ENCODE measurements around the gene VWC2L. TPM values are rescaled to one million over a fixed set of nuclear protein-coding genes. Genes with fewer than 3 reads are reported as not detected.
A peak's percentile ranks its signal among the peaks of the same experiment; 100 is the strongest.

Gene VWC2L
- total RNA-seq, 1 experiment from 2014 or later = not detected

GRCh38 chr2:214465363-214466146 lies 54.7 kb downstream of the VWC2L start:
- DNase-seq (ENCODE audit: low read depth) = peak; percentile 76

DNA sequence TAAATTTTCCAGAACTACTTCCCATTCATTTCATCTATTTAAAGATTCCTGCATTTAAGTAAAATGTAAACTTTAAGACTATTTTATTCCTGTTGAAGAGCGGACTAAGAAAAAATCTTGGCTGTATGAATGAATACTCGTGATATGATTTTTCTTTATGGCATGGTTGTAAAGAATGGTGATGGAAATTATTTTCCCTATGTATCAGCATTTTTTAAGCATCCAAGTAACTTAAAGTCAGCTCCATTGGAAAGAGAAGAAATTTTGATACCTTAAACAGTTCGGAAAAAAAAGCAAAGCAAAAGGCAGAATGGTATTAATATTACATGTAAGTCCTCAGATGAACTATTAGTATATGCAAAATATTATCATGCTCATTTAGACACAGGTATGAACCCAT lies 58.9 kb downstream of the VWC2L start:
- no peak for DNase-seq (ENCODE audit: low read depth)

DNA sequence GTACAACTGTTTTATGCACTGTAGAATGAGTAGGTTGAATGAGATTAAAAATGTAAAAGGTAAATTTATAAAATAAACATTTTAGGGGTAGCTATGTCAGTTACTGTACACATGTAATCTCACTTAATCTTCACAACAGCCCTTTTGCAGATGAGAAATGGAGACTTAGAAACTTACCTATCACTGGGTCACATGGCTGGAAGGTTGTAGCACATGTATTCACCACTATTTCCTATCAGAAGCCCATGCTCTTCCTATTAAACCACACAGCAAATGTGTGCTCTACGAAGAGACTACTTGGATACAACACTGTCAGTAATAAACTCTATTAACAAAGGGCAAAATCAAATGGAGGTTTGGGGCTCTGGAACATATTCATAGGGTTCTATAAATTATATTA lies 60.5 kb downstream of the VWC2L start:
- DNase-seq (ENCODE audit: low read depth) = no peak

DNA sequence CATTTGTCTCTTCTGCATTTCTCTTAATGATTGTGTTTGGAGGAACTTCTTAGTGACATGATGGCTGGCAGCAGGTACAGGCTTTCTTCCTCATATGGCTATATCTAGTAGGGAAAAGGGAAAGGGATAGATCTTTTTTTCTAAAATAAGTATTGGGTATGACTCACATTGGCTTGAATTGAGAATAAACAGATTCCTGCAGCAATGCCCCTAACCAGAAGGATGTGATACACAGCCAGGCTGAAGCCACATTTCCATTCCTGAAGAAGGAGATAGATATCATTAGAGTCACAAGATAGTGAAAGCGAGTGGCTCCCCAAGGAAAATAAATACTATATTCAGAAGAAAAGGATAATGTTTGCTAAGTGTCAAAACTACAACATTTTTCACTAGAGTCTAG lies 61.1 kb downstream of the VWC2L start:
- peak; percentile 11 for DNase-seq (ENCODE audit: low read depth)

- DNase-seq (ENCODE audit: low read depth) = no peak
These were observed 66.5 kb downstream of the VWC2L start for GRCh38 chr2:214477305-214477704.

- peak; percentile 55 for DNase-seq (ENCODE audit: low read depth)
These were observed 70.3 kb downstream of the VWC2L start for GRCh38 chr2:214481204-214481603.

- no peak for DNase-seq (ENCODE audit: low read depth)
These were observed 71.9 kb downstream of the VWC2L start for GRCh38 chr2:214482728-214483127.

- no peak for DNase-seq (ENCODE audit: low read depth)
These were observed 73.4 kb downstream of the VWC2L start for GRCh38 chr2:214484239-214484638.

DNA sequence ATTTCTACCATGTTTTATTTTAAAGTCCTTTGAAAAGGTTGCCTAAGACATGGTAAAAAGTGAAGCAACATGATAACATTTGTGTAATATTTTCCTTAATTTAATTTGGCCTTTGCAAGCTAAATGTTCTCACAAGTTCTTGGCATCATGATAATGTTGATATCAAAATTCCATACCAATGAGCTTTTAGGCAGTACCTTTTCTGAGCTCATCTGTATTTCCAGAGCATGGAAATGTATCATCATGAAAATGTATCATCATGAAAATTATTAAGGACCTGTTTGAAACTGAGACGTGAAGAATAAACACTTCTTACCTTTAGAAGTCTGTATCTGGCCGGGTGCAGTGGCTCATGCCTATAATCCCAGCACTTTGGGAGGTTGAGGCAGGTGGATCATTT lies 73.8 kb downstream of the VWC2L start:
- DNase-seq (ENCODE audit: low read depth) = no peak

DNA sequence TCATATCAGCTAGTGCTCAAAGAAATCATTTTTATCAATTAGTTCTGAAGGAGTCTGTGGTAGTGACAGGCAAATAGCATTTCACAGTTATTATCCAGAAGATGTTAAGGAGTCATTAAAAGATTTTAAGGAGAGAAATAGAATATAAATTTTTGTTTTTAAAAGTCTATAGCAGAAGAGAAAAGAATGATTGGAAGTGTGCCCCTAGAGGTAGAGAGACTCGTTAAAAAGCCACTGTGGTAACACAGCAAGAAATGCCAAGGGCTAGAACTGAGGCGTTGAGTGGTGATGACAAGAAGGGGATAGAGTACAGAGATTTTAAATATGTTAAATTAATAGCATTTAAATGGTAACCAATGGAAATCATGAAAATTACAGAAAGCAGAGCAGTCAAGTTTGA lies 78.3 kb downstream of the VWC2L start:
- no peak for DNase-seq (ENCODE audit: low read depth)

GRCh38 chr2:214489702-214490101 lies 78.8 kb downstream of the VWC2L start:
- peak; percentile 41 for DNase-seq (ENCODE audit: low read depth)

- no peak for DNase-seq (ENCODE audit: low read depth)
These were observed 81.3 kb downstream of the VWC2L start for GRCh38 chr2:214492152-214492551.

GRCh38 chr2:214492608-214493007 lies 81.8 kb downstream of the VWC2L start:
- DNase-seq (ENCODE audit: low read depth) = no peak

DNA sequence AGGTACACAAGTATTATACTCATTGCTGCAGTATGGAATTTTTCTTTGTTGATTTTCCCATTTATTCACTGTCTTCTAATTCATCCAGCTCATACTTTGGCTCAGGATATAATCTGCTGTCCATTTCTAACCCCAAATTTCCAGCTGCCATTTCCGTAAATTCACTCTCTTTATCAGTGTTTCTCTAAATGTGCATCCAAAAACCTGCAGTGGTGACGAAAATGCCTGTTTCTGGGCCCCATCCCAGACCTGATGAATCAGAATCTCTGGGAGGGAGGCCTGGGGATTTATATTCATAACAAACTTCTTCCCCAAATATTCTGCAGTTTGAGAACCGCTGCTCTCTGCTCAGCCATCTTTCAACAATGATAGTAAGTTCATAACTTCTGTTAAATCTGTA lies 86.6 kb downstream of the VWC2L start:
- DNase-seq (ENCODE audit: low read depth) = no peak

- DNase-seq (ENCODE audit: low read depth) = no peak
These were observed 92.7 kb downstream of the VWC2L start for GRCh38 chr2:214503568-214503967.

GRCh38 chr2:214504599-214505376 lies 93.9 kb downstream of the VWC2L start:
- DNase-seq (ENCODE audit: low read depth) = no peak

GRCh38 chr2:214507032-214507431 lies 96.2 kb downstream of the VWC2L start:
- no peak for DNase-seq (ENCODE audit: low read depth)

DNA sequence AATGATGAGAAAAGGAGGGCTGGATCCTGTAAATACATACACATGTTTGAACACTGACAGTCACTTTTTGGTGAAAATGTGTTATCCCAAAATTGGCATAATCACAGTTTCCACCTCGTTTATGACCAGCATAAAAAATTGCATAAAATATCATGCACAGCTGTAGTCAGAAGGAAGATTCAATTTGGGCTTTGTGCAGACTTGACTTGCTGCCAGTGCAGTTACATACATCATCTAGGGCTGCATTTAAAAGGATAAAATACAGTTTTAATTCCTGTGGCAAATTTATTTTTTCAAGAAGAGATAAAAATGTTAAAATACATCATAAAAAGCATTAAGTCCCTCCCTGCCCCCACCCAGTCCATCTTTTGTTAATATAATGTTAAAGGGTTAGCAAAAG lies 103.8 kb downstream of the VWC2L start:
- no peak for DNase-seq (ENCODE audit: low read depth)

- no peak for DNase-seq (ENCODE audit: low read depth)
These were observed 104.3 kb downstream of the VWC2L start for GRCh38 chr2:214515111-214515510.

- DNase-seq (ENCODE audit: low read depth) = no peak
These were observed 108.5 kb downstream of the VWC2L start for GRCh38 chr2:214519258-214519818.

GRCh38 chr2:214529021-214529420 lies 118.2 kb downstream of the VWC2L start:
- DNase-seq (ENCODE audit: low read depth) = no peak

GRCh38 chr2:214529514-214529913 lies 118.7 kb downstream of the VWC2L start:
- DNase-seq (ENCODE audit: low read depth) = no peak
